Measurements from ENCODE around the gene CYLC1.

The CYLC1 gene

GRCh38 chrX:83860846-83861245 is at the start of gene CYLC1:
TSS of gene CYLC1 (plus strand) at chrX:83861146. CDS start at chrX:83861183, 37 bp downstream.
- no peak for DNase-seq

- DNase-seq, result no peak
These were observed 41.6 kb upstream of the CYLC1 start for GRCh38 chrX:83819304-83819703.

- no peak for DNase-seq
These were observed 31.1 kb upstream of the CYLC1 start for GRCh38 chrX:83829874-83830273.

- DNase-seq, result peak; percentile 60
These were observed 15.5 kb upstream of the CYLC1 start for GRCh38 chrX:83845397-83845796.

GRCh38 chrX:83847339-83847738 is 13.6 kb upstream of the CYLC1 start:
- DNase-seq, result no peak

GRCh38 chrX:83888585-83888984 is 27.6 kb downstream of the CYLC1 start:
- no peak for DNase-seq

- DNase-seq, result no peak
These were observed 31.5 kb downstream of the CYLC1 start for GRCh38 chrX:83892433-83892832.

- no peak for DNase-seq
These were observed 46.0 kb downstream of the CYLC1 start for GRCh38 chrX:83906921-83907320.

- DNase-seq, result no peak
These were observed 55.6 kb downstream of the CYLC1 start for GRCh38 chrX:83916525-83916924.

GRCh38 chrX:83934220-83934619 is 73.3 kb downstream of the CYLC1 start:
- no peak for DNase-seq

Data from NCI-H2081 treated with DMSO at 0.1 percent for 48 hours (cell line).